ENCODE measurements around the gene MRPL44.

DNA sequence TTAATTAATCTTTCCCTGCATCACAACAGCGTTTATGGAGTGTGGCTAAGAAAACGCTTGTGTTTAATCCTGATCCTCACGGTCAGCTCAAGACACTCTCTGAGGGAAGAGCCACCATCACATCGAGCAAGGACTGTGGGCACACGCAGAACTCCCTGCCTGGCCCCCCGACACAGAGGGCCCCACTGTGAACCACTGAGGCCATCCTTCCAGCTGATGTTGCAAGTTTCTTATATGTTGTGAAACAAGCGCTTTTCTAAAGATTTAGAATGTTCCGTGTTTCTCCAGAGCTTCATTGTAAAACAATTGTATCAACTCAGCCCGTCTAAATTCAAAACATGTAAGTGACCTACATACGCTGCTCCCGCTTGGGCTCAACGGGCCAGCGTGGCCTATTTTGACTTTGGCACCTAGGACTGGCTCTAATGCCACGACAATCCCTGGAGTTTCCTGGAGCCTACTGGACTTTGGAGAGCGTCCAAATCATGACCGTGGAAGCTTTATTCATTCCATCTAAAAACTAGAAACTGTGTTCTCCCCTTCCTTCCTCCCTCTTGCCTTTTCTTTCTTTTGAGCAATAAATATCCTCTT is 46.9 kb downstream of the MRPL44 start:
- TF ChIP-seq, protein P1, sequence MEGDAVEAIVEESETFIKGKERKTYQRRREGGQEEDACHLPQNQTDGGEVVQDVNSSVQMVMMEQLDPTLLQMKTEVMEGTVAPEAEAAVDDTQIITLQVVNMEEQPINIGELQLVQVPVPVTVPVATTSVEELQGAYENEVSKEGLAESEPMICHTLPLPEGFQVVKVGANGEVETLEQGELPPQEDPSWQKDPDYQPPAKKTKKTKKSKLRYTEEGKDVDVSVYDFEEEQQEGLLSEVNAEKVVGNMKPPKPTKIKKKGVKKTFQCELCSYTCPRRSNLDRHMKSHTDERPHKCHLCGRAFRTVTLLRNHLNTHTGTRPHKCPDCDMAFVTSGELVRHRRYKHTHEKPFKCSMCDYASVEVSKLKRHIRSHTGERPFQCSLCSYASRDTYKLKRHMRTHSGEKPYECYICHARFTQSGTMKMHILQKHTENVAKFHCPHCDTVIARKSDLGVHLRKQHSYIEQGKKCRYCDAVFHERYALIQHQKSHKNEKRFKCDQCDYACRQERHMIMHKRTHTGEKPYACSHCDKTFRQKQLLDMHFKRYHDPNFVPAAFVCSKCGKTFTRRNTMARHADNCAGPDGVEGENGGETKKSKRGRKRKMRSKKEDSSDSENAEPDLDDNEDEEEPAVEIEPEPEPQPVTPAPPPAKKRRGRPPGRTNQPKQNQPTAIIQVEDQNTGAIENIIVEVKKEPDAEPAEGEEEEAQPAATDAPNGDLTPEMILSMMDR (IDR thresholded peaks at IDR 0.05 in 4 of 5, conservative IDR thresholded peaks at IDR 0.05 in 1 of 5), result no peak
- TF ChIP-seq POLR2A (IDR thresholded peaks at IDR 0.05), result no peak
